ENCODE data around the gene SEZ6.

Gene SEZ6

DNA sequence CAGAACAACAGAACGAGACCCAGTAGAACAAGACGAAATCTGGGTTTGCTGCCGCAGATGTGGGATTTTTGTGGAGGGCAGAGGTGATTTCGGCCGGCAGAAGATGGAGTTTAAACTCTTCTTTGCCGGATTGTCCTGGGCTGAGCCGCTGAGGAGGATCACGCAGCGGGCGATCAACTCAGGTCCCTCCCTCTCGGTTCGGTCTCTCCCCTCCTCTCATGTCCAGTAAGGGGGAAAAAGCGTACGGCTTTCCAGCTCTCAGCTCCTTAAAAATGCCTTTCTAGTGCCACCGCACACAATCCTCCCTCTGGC lies 57.0 kb downstream of the SEZ6 start:
- ATAC-seq: no peak
- TF ChIP-seq TCF4 (CRISPR knock-in tag; IDR thresholded peaks at IDR 0.05; ENCODE audit: borderline replicate concordance): no peak
- TF ChIP-seq ESRRG (CRISPR knock-in tag; IDR thresholded peaks at IDR 0.05): no peak
- TF ChIP-seq ZNF8 (CRISPR knock-in tag; IDR thresholded peaks at IDR 0.05): no peak
- no peak for TF ChIP-seq ZC3H10 (CRISPR knock-in tag; IDR thresholded peaks at IDR 0.05)
- TF ChIP-seq RARB (CRISPR knock-in tag; IDR thresholded peaks at IDR 0.05): no peak
- TF ChIP-seq, protein P1, sequence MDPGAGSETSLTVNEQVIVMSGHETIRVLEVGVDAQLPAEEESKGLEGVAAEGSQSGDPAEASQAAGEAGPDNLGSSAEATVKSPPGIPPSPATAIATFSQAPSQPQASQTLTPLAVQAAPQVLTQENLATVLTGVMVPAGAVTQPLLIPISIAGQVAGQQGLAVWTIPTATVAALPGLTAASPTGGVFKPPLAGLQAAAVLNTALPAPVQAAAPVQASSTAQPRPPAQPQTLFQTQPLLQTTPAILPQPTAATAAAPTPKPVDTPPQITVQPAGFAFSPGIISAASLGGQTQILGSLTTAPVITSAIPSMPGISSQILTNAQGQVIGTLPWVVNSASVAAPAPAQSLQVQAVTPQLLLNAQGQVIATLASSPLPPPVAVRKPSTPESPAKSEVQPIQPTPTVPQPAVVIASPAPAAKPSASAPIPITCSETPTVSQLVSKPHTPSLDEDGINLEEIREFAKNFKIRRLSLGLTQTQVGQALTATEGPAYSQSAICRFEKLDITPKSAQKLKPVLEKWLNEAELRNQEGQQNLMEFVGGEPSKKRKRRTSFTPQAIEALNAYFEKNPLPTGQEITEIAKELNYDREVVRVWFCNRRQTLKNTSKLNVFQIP (CRISPR knock-in tag; IDR thresholded peaks at IDR 0.05; ENCODE audit: borderline replicate concordance, low read depth): no peak
- TF ChIP-seq ZNF70 (CRISPR knock-in tag; IDR thresholded peaks at IDR 0.05): no peak
- TF ChIP-seq CSDC2 (CRISPR knock-in tag; IDR thresholded peaks at IDR 0.05): no peak
- TF ChIP-seq, protein P2, sequence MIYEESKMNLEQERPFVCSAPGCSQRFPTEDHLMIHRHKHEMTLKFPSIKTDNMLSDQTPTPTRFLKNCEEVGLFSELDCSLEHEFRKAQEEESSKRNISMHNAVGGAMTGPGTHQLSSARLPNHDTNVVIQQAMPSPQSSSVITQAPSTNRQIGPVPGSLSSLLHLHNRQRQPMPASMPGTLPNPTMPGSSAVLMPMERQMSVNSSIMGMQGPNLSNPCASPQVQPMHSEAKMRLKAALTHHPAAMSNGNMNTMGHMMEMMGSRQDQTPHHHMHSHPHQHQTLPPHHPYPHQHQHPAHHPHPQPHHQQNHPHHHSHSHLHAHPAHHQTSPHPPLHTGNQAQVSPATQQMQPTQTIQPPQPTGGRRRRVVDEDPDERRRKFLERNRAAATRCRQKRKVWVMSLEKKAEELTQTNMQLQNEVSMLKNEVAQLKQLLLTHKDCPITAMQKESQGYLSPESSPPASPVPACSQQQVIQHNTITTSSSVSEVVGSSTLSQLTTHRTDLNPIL (CRISPR knock-in tag; IDR thresholded peaks at IDR 0.05; ENCODE audit: low read depth): no peak
- no peak for TF ChIP-seq OSR1 (CRISPR knock-in tag; IDR thresholded peaks at IDR 0.05)
- no peak for TF ChIP-seq TOX (CRISPR knock-in tag; IDR thresholded peaks at IDR 0.05; ENCODE audit: borderline replicate concordance)
- TF ChIP-seq, protein P3, sequence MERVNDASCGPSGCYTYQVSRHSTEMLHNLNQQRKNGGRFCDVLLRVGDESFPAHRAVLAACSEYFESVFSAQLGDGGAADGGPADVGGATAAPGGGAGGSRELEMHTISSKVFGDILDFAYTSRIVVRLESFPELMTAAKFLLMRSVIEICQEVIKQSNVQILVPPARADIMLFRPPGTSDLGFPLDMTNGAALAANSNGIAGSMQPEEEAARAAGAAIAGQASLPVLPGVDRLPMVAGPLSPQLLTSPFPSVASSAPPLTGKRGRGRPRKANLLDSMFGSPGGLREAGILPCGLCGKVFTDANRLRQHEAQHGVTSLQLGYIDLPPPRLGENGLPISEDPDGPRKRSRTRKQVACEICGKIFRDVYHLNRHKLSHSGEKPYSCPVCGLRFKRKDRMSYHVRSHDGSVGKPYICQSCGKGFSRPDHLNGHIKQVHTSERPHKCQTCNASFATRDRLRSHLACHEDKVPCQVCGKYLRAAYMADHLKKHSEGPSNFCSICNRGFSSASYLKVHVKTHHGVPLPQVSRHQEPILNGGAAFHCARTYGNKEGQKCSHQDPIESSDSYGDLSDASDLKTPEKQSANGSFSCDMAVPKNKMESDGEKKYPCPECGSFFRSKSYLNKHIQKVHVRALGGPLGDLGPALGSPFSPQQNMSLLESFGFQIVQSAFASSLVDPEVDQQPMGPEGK (CRISPR knock-in tag; IDR thresholded peaks at IDR 0.05; ENCODE audit: borderline replicate concordance): no peak
- no peak for TF ChIP-seq ZNF565 (CRISPR knock-in tag; conservative IDR thresholded peaks at IDR 0.05; ENCODE audit: low read depth)
- no peak for TF ChIP-seq ZFP30 (CRISPR knock-in tag; IDR thresholded peaks at IDR 0.05)

DNA sequence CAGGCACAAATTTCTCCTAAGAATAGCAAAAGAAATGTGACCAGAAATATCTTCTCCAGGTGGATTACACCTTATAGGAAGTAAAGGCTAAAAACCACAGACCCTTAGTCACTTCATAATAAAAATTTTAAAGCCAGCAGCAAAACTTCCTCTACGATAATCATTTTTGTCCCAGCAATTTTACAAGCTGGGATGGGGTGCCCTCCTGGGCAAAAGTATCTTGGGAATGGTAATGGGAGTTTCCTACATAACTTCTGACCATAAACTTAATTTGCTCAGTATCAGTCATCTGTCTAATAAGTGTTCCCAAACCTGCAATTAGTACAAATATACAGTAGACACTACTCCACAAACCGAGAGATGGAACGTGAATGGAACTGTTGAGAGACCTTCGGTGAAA lies 57.5 kb downstream of the SEZ6 start:
- ATAC-seq: no peak
- TF ChIP-seq ZNF8 (CRISPR knock-in tag; IDR thresholded peaks at IDR 0.05) (no peak), ZNF565 (CRISPR knock-in tag; conservative IDR thresholded peaks at IDR 0.05; ENCODE audit: low read depth) (no peak), ESRRG (CRISPR knock-in tag; IDR thresholded peaks at IDR 0.05) (no peak), CSDC2 (CRISPR knock-in tag; IDR thresholded peaks at IDR 0.05) (no peak), GLIS3 (CRISPR knock-in tag; IDR thresholded peaks at IDR 0.05) (no peak), RARB (CRISPR knock-in tag; IDR thresholded peaks at IDR 0.05) (no peak), BACH2 (CRISPR knock-in tag; IDR thresholded peaks at IDR 0.05; ENCODE audit: borderline replicate concordance) (no peak), ISL1 (CRISPR knock-in tag; IDR thresholded peaks at IDR 0.05) (no peak), ZC3H10 (CRISPR knock-in tag; IDR thresholded peaks at IDR 0.05) (no peak), ZFP3 (CRISPR knock-in tag; IDR thresholded peaks at IDR 0.05) (no peak)
- TF ChIP-seq, protein P1 (CRISPR knock-in tag; IDR thresholded peaks at IDR 0.05; ENCODE audit: borderline replicate concordance, low read depth): no peak
- TF ChIP-seq, protein P4, sequence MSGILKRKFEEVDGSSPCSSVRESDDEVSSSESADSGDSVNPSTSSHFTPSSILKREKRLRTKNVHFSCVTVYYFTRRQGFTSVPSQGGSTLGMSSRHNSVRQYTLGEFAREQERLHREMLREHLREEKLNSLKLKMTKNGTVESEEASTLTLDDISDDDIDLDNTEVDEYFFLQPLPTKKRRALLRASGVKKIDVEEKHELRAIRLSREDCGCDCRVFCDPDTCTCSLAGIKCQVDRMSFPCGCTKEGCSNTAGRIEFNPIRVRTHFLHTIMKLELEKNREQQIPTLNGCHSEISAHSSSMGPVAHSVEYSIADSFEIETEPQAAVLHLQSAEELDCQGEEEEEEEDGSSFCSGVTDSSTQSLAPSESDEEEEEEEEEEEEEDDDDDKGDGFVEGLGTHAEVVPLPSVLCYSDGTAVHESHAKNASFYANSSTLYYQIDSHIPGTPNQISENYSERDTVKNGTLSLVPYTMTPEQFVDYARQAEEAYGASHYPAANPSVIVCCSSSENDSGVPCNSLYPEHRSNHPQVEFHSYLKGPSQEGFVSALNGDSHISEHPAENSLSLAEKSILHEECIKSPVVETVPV (CRISPR knock-in tag; IDR thresholded peaks at IDR 0.05): no peak

DNA sequence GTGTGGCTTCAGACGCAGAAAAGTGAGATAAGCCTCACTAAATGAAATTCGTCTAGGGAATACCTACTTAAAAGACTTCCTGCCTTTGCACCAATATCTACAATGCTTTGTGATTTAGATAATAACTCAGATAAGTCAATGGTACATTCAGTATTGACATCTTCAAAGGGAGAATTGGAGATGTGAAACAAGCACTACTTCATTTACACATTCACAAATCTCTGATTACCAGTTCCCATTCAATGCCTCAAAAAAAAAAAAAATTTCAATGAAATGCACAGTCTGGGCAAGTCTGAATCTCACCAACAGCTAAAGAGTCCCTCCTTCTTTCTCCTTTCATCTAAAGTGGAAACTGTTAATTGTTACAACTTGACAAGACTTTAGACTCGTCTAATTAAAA lies 58.2 kb downstream of the SEZ6 start:
- no peak for ATAC-seq
- no peak for TF ChIP-seq ISL1 (CRISPR knock-in tag; IDR thresholded peaks at IDR 0.05)
- TF ChIP-seq, protein P1 (CRISPR knock-in tag; IDR thresholded peaks at IDR 0.05; ENCODE audit: borderline replicate concordance, low read depth): no peak
- no peak for TF ChIP-seq ZNF70 (CRISPR knock-in tag; IDR thresholded peaks at IDR 0.05)
- TF ChIP-seq, protein P5, sequence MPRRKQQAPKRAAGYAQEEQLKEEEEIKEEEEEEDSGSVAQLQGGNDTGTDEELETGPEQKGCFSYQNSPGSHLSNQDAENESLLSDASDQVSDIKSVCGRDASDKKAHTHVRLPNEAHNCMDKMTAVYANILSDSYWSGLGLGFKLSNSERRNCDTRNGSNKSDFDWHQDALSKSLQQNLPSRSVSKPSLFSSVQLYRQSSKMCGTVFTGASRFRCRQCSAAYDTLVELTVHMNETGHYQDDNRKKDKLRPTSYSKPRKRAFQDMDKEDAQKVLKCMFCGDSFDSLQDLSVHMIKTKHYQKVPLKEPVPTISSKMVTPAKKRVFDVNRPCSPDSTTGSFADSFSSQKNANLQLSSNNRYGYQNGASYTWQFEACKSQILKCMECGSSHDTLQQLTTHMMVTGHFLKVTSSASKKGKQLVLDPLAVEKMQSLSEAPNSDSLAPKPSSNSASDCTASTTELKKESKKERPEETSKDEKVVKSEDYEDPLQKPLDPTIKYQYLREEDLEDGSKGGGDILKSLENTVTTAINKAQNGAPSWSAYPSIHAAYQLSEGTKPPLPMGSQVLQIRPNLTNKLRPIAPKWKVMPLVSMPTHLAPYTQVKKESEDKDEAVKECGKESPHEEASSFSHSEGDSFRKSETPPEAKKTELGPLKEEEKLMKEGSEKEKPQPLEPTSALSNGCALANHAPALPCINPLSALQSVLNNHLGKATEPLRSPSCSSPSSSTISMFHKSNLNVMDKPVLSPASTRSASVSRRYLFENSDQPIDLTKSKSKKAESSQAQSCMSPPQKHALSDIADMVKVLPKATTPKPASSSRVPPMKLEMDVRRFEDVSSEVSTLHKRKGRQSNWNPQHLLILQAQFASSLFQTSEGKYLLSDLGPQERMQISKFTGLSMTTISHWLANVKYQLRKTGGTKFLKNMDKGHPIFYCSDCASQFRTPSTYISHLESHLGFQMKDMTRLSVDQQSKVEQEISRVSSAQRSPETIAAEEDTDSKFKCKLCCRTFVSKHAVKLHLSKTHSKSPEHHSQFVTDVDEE (CRISPR knock-in tag; IDR thresholded peaks at IDR 0.05): no peak
- TF ChIP-seq ESRRG (CRISPR knock-in tag; IDR thresholded peaks at IDR 0.05): no peak
- no peak for TF ChIP-seq ZFP30 (CRISPR knock-in tag; IDR thresholded peaks at IDR 0.05)
- no peak for TF ChIP-seq GLIS3 (CRISPR knock-in tag; IDR thresholded peaks at IDR 0.05)
- TF ChIP-seq SNAI2 (CRISPR knock-in tag; IDR thresholded peaks at IDR 0.05): no peak
- no peak for TF ChIP-seq OSR1 (CRISPR knock-in tag; IDR thresholded peaks at IDR 0.05)
- TF ChIP-seq, protein P4 (CRISPR knock-in tag; IDR thresholded peaks at IDR 0.05): no peak
- TF ChIP-seq RARB (CRISPR knock-in tag; IDR thresholded peaks at IDR 0.05): no peak
- TF ChIP-seq ZFP3 (CRISPR knock-in tag; IDR thresholded peaks at IDR 0.05): no peak

Data from SK-N-SH treated with all-trans-retinoic acid at 6 μM for 48 hours (cell line).